ENCODE results near the gene SCRT2. TPM values are rescaled to one million over a fixed set of nuclear protein-coding genes. Genes with fewer than 3 reads are reported as not detected.

Gene SCRT2
- total RNA-seq, 1 experiment from 2014 or later: not detected

DNA sequence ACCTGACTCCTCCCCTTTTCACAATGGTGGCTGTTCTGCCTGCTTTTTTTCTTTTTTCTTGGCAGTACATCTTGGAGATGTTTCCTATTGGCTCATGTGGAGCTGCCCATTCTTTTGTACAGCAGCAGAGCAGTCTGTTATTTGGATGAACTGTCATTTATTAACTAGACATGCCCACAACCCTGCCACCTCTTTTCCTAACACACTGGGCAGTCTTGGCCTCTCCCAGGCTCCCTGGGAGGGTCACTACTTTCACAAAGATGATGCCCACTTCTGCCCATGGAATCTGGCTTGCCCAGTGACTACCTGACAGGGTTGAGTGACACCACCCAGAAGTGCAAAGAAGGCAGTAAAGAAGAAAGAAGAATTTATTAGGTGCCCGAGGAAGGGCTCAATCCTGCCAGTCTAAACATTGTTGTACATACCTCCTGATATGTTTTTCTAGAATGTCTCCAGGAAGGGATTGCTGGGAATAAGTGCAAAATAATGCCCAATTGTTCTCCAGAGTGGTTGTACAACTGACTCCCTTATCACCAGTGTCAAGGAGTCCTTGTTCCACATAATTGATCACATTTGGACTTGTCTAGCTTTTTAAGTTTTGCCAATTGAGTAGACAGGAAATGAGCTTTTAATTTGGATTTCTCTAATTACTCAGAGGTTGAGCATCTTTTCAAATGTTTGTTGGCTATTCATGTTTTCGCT is 19.7 kb upstream of the SCRT2 start:
- DNase-seq: no peak
- no peak overlapping the region for H3K4me3 Mint-ChIP-seq
- Histone ChIP-seq H3K79me1 (ENCODE audit: insufficient read depth, low read depth, low read length, poor library complexity, severe bottlenecking) (no peaks in the 10 kb centered on the region), H3K9ac (ENCODE audit: extremely low read depth, insufficient read length, low read length) (no peak overlapping the region), H3T11ph (ENCODE audit: low read length) (no peak overlapping the region), H3K79me2 (ENCODE audit: insufficient read depth, low read length) (no peaks in the 10 kb centered on the region), H4K5ac (ENCODE audit: insufficient read length, low read depth, low read length) (no peak overlapping the region), H4K91ac (ENCODE audit: insufficient read length, low read depth, low read length) (no peak overlapping the region), H2AK5ac (ENCODE audit: insufficient read length, low read length) (no peak overlapping the region), H3K9me3 (ENCODE audit: control insufficient read depth, low read depth, low read length) (no peaks in the 10 kb centered on the region), H3K23me2 (ENCODE audit: insufficient read length, low read depth, low read length, poor library complexity, severe bottlenecking) (no peaks in the 10 kb centered on the region), H3K56ac (ENCODE audit: insufficient read length, low read depth, low read length) (no peak overlapping the region), H2BK20ac (ENCODE audit: low read depth, low read length, poor library complexity, severe bottlenecking) (no peak overlapping the region), H2BK5ac (ENCODE audit: insufficient read length, low read length) (no peak overlapping the region), H2BK120ac (ENCODE audit: low read depth, low read length, poor library complexity, severe bottlenecking) (no peak overlapping the region), H3K4me1 (ENCODE audit: insufficient read depth, low read length) (peaks cover 8% of the 10 kb centered on the region; the same call in 1 of the 2 replicates), H3K18ac (ENCODE audit: insufficient read length, low read depth, low read length) (no peak overlapping the region), H2BK15ac (ENCODE audit: low read depth, low read length) (no peak overlapping the region), H3K14ac (ENCODE audit: insufficient read depth, low read length) (no peak overlapping the region), H4K20me1 (ENCODE audit: control insufficient read depth, insufficient read depth, insufficient read length) (no peaks in the 10 kb centered on the region), H2AFZ (ENCODE audit: low read length) (no peak overlapping the region), H2BK12ac (ENCODE audit: insufficient read length, low read depth, low read length) (no peak overlapping the region), H3K4me2 (ENCODE audit: insufficient read depth, insufficient read length, low read length) (no peak overlapping the region), H3K23ac (ENCODE audit: insufficient read length, low read depth, low read length) (no peak overlapping the region), H3K27me3 (ENCODE audit: insufficient read depth, low read length) (no peaks in the 10 kb centered on the region), H3K4ac (ENCODE audit: low read depth, low read length) (no peak overlapping the region), H4K8ac (replicated peaks; ENCODE audit: insufficient read length, low read depth, low read length) (no peak overlapping the region), H3K27ac (ENCODE audit: insufficient read length, low read depth, low read length) (no peak overlapping the region)
- peaks cover 18 to 31% of the 10 kb centered on the region in 2 experiments for H3K4me1 Mint-ChIP-seq
- TF ChIP-seq, protein P1, sequence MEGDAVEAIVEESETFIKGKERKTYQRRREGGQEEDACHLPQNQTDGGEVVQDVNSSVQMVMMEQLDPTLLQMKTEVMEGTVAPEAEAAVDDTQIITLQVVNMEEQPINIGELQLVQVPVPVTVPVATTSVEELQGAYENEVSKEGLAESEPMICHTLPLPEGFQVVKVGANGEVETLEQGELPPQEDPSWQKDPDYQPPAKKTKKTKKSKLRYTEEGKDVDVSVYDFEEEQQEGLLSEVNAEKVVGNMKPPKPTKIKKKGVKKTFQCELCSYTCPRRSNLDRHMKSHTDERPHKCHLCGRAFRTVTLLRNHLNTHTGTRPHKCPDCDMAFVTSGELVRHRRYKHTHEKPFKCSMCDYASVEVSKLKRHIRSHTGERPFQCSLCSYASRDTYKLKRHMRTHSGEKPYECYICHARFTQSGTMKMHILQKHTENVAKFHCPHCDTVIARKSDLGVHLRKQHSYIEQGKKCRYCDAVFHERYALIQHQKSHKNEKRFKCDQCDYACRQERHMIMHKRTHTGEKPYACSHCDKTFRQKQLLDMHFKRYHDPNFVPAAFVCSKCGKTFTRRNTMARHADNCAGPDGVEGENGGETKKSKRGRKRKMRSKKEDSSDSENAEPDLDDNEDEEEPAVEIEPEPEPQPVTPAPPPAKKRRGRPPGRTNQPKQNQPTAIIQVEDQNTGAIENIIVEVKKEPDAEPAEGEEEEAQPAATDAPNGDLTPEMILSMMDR (conservative IDR thresholded peaks at IDR 0.05): no peak
- no peaks in the 10 kb centered on the region for H3K9me3 Mint-ChIP-seq
- whole genome bisulfite sequencing (ENCODE audit: extremely low coverage, insufficient read length, low lambda C conversion rate): no CpG with 5 or more reads among the region's 2 CpGs
- H3K27me3 Mint-ChIP-seq (ENCODE audit: low read depth): peaks cover 5% of the 10 kb centered on the region; the same call in 1 of the 2 replicates
- H3K36me3 Mint-ChIP-seq (ENCODE audit: insufficient read depth in 1 of 3, low read depth in 3 of 3): no peaks in the 10 kb centered on the region
- H3K27ac Mint-ChIP-seq: no peak overlapping the region

All from H9 (cell line).